ENCODE data around the gene ASTE1. TPM values are rescaled to one million over a fixed set of nuclear protein-coding genes. Genes with fewer than 3 reads are reported as not detected.

The ASTE1 gene
- total RNA-seq, 1 experiment from 2014 or later, result 9.7 TPM

DNA sequence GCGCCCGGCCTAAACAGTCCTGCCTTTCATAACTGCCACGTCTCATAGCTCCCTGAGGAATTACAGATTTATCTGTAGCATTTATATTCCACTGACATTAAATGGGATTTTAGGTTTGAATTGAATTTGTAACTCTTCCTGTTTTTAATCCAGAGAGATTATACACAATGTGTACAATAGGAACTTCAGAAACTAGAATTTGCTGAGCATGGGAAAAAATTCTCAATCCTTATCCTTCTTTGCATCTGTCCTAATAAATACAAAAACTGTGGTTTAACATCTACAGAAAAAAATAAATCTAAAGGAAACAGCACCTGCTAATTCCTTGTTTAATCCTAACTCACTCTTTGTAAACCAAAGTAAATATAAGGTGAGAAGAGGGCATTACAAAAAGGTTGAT, 2.2 kb upstream of the ASTE1 start:
- Histone ChIP-seq H3K23ac (ENCODE audit: insufficient read length, low read depth, low read length) (no peak overlapping the region), H2BK12ac (ENCODE audit: insufficient read length, low read depth, low read length) (no peak overlapping the region), H2BK5ac (ENCODE audit: insufficient read length, low read length) (no peak overlapping the region), H3K4me2 (ENCODE audit: insufficient read depth, insufficient read length, low read length) (no peak overlapping the region), H3K79me1 (ENCODE audit: insufficient read depth, low read depth, low read length, poor library complexity, severe bottlenecking) (no peaks in the 10 kb centered on the region), H3K14ac (ENCODE audit: insufficient read depth, low read length) (no peak overlapping the region), H3K27me3 (ENCODE audit: insufficient read depth, low read length) (no peaks in the 10 kb centered on the region), H3K18ac (ENCODE audit: insufficient read length, low read depth, low read length) (no peak overlapping the region), H2BK120ac (ENCODE audit: low read depth, low read length, poor library complexity, severe bottlenecking) (no peak overlapping the region), H4K20me1 (ENCODE audit: control insufficient read depth, insufficient read depth, insufficient read length) (no peaks in the 10 kb centered on the region), H2BK20ac (ENCODE audit: low read depth, low read length, poor library complexity, severe bottlenecking) (no peak overlapping the region), H3K79me2 (ENCODE audit: insufficient read depth, low read length) (no peaks in the 10 kb centered on the region), H4K5ac (ENCODE audit: insufficient read length, low read depth, low read length) (no peak overlapping the region), H3K56ac (ENCODE audit: insufficient read length, low read depth, low read length) (no peak overlapping the region), H2AFZ (ENCODE audit: low read length) (no peak overlapping the region), H4K91ac (ENCODE audit: insufficient read length, low read depth, low read length) (no peak overlapping the region), H3K4me1 (ENCODE audit: insufficient read depth, low read length) (no peaks in the 10 kb centered on the region), H3K23me2 (ENCODE audit: insufficient read length, low read depth, low read length, poor library complexity, severe bottlenecking) (peaks cover 3% of the 10 kb centered on the region), H3T11ph (ENCODE audit: low read length) (no peak overlapping the region), H2BK15ac (ENCODE audit: low read depth, low read length) (no peak overlapping the region), H3K4ac (ENCODE audit: low read depth, low read length) (no peak overlapping the region), H3K27ac (ENCODE audit: insufficient read length, low read depth, low read length) (no peak overlapping the region), H3K9ac (ENCODE audit: extremely low read depth, insufficient read length, low read length) (no peak overlapping the region), H3K9me3 (ENCODE audit: control insufficient read depth, low read depth, low read length) (no peaks in the 10 kb centered on the region), H4K8ac (replicated peaks; ENCODE audit: insufficient read length, low read depth, low read length) (no peak overlapping the region), H2AK5ac (ENCODE audit: insufficient read length, low read length) (no peak overlapping the region)
- WGBS (ENCODE audit: extremely low coverage, insufficient read length, low lambda C conversion rate), result no CpG with 5 or more reads among the region's 3 CpGs
- Mint-ChIP-seq H3K9me3 (no peaks in the 10 kb centered on the region), H3K27me3 (ENCODE audit: low read depth) (no peaks in the 10 kb centered on the region), H3K4me3 (no peak overlapping the region), H3K27ac (no peak overlapping the region), H3K36me3 (ENCODE audit: insufficient read depth in 1 of 3, low read depth in 3 of 3) (peaks cover 4 to 11% (median 8%) of the 10 kb centered on the region in 3 experiments; a peak in 6 of 7 replicates), H3K4me1 (peaks cover 18 to 20% of the 10 kb centered on the region in 2 experiments)
- DNase-seq, result no peak
- TF ChIP-seq, protein P1, sequence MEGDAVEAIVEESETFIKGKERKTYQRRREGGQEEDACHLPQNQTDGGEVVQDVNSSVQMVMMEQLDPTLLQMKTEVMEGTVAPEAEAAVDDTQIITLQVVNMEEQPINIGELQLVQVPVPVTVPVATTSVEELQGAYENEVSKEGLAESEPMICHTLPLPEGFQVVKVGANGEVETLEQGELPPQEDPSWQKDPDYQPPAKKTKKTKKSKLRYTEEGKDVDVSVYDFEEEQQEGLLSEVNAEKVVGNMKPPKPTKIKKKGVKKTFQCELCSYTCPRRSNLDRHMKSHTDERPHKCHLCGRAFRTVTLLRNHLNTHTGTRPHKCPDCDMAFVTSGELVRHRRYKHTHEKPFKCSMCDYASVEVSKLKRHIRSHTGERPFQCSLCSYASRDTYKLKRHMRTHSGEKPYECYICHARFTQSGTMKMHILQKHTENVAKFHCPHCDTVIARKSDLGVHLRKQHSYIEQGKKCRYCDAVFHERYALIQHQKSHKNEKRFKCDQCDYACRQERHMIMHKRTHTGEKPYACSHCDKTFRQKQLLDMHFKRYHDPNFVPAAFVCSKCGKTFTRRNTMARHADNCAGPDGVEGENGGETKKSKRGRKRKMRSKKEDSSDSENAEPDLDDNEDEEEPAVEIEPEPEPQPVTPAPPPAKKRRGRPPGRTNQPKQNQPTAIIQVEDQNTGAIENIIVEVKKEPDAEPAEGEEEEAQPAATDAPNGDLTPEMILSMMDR (conservative IDR thresholded peaks at IDR 0.05), result no peak
